MV-4-11 (cell line): ENCODE results near the gene RXRA.

ENCODE experiments used
- DNase-seq: peaks from one replicate; lab custom pipeline; 2025; lab: John Stamatoyannopoulos, UW

Gene RXRA

GRCh38 chr9:134355158-134355557, 28.9 kb downstream of the RXRA start:
- DNase-seq = no peak

DNA sequence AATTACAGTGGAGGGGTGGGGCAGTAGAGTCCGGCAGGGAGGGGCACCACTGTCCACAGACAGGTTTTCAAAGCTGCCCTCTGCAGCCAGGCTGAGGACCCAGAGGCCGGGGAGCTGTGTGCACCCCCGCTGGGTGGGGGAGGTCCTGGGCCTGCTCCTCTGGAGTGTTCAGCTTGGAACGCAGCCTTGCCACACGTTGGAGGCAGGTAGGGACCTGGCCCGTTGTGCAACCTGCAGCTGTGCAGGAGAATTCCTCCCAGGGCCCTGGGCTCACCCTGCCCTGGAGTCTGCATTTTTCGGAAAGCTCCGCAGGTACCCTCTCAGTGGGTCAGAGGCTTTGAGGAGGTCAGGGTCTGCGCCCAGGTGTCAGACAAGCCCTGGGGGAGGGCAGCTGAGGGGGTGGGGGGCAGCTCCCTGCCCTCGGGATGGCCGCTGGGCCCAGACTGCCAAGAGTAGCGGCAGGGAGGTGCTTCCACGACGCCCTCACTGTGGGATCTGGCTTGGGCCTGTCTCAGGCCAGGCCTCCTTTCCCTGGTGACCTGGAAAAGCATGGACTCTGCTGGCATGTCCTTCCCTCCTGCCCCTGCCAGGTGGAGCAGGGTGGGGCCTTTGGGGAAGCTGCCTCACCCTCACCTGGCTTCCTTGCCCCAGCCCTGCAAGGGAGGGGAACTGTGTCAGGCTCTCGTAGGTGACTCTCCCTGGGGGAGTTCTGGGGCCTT, 29.5 kb downstream of the RXRA start:
- no peak for DNase-seq

DNA sequence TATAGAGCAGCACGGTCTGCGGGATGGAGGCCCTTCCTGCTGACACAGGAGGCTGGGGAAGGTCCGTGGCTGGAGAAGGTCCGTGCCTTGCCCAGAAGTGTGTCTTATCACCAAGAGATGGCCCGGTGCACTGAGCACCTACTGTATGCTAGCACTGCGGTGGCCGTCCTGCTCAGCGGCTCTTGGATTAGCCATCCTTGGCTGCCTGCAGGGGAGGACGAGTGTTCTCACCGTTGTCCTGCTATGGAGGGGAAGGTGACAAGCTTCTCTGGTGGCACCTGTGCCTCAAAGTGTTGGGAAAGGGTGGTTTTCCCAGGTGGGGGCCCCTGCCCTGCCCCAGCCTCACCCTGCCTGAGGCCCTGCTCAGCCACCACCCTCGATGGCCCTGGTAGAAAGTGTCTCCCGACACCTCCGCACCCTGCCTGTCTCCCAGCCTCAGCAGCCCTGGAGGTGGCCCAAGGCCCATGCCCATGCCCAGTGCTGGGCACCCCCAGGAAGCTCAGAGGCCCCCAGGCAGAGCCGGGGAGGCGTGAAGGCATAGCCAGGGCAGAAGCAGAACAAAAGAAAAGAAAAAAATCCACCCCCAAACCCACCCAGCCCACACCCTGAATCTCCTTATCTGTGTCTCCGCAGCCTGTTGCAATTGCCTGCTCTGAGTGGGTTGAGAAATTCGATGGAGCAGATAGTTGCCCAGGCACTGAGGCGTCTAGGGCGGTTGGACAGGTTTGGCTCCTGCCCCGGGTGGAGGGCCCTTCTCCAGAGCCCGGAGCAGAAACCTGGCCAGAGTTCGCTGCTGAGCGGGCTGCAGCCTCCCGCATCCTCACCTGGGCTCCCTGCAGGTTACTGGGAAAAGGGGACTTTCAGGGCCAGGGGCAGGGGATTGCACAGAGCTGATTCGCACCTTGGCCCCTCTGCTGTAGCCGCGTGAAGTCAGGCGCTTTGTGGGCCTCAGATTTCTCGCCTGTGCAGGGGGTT, 30.5 kb downstream of the RXRA start:
- DNase-seq = no peak

- DNase-seq = no peak
Observed at GRCh38 chr9:134357631-134358025, 31.4 kb downstream of the RXRA start.

- DNase-seq = no peak
Observed at GRCh38 chr9:134358026-134358661, 31.9 kb downstream of the RXRA start.

- no peak for DNase-seq
Observed at GRCh38 chr9:134358662-134359319, 32.5 kb downstream of the RXRA start.

- DNase-seq = no peak
Observed at GRCh38 chr9:134359493-134360179, 33.4 kb downstream of the RXRA start.

DNA sequence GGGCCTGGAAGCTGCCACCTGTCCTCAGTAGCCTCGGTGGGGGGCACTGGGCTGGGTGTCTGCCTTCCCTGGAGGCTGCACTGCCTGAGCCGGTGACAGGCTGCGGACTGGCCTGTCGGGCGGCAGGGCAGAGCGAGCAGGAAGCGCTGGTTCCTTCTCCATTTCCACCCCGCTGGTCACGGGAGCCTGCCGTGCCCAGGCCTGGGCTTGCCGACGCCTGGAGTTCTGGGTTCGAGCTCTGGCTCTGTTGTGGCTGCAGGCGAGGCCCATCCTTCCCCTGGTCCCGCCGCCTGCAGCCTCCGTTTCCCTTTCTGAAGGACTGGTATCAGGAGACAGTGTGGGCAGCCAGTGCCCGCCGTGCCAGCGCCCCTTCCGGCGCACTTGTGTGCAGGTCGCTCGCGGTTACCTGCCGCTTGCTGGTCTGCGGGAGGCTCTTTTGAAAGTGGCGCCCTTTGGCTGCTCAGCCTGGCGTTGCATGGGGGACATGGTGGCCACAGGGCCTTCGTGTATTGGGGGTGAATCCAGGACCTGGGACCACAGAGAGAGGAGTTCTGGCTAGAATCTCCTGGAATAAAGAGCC, 34.0 kb downstream of the RXRA start:
- no peak for DNase-seq

GRCh38 chr9:134360897-134361296, 34.6 kb downstream of the RXRA start:
- DNase-seq = no peak

DNA sequence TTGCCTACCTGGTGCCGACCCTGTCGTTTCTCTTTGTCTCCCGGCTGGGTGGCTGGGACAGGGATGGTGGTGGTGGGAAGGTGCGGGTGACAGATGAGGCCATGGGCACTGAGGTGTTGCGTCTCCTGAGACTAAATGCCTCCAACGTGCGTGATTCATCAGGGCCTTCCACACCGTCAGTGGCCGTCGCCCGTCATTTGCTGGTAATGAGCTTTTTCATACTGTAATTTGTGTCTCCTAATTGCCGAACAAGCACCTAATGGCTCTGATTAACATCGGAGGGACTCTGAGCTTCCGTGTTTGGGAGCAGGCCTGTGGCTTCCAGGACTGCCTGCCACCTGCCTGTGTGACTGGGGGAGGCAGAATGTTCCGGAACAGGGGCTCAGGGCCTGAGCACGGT, 35.2 kb downstream of the RXRA start:
- DNase-seq = no peak

DNA sequence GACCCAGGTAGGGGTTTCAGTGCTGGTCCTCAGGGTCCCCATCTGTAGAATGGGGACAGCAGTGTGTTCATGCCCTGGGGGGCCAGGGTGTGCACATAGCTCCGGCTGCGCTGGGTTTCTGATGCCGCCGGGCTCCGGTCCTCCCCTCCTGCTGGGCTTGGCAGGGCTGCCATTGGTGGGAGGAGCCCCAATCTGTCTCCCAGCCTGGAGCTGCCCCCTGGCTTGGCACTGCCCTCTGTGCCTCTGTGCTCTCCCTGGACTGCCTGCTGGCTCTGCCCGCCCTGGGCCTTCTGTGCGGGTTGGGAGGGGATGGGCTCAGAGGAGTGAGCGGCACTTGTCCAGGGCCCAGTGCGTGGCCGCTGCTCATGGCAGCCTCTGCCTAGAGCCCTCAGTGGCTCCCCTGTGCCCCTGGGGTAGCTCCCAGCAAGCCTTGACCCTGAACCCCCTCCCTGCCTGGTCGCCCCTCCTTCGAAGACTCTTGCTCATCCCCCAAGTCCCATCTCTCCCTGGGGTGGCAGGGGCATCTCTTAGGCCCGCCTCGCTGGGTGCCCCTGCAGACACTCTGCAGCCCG, 35.7 kb downstream of the RXRA start:
- DNase-seq = no peak

DNA sequence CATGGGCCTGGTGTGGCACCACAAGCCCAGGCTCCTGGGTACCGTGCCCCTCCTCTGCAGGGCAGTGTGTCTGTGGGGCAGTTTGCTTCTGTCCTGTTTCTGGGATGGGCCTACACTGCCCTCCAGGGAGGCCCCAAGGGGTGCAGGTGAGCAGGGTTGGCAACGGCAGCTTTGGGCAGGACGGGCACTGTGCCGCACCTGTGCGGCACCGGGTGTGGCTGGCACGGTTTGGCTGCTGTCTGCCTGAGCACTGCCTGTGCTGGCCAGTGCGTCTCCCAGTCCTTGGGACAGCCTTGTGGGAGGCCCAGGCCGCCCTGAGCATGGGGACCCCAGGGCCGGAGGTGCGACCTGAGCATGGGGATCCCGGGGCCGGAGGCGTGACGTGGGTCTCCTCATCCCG, 37.2 kb downstream of the RXRA start:
- DNase-seq = no peak

DNA sequence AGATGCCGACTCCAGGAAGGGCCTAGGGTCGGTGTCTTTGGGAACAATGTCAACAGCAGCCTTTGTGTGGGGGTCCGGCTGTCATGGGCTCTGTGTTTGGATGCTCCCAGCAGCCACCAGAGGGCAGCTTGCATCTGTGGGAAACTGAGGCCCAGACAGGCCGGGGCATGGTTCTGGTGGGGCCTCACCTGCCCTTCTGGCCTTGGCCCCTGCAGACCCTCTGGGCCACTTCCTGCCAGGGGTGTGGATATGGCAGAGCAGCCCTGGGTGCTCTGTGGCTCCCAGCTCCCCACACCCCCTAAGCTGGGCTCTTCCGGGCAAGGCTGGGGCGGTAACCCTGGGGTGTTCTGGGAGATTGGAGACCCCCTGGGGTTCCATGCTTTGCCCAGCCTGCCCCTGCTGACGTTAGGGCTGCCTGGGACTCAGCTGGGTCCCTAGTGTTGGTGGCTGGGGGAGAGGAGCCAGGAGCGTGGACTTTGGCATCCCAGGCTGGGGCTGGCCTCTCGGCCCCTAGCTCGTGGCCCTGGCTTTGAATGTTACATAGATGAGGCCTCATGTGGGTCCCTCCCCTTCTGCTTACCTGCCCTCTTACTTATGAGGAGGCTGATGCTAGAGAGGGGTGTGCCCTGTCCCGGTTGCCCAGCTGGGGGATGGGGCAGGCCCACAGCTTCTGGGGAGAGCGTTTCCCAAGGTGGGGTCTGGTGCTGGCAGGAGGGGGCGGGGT, 38.3 kb downstream of the RXRA start:
- DNase-seq = no peak

DNA sequence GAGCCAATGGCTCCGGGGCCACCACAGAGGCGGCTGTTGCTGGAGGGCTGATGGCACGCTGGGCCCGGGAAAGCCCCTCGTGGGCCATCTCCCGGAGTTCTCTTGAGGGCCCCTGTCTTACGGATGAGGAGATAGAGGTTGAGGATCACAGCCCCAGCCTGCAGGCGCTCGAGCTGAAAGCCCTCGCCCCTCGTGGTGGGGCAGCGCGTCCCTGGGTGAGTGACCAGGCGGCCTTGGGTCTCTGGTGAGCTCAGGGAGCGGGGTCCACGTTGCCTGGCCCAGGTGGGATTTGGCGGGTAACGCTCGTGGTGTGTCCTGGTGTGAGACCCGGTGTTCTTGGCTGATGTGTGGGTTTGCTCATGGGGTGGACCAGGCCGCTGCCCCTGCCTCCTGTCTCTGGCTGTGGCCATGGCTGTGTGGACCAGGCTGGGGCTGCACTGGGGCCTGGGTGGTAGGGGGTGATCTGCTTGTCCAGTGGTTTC, 38.9 kb downstream of the RXRA start:
- DNase-seq = no peak

- DNase-seq = peak; percentile 43
Observed at GRCh38 chr9:134365791-134366222, 39.6 kb downstream of the RXRA start.

DNA sequence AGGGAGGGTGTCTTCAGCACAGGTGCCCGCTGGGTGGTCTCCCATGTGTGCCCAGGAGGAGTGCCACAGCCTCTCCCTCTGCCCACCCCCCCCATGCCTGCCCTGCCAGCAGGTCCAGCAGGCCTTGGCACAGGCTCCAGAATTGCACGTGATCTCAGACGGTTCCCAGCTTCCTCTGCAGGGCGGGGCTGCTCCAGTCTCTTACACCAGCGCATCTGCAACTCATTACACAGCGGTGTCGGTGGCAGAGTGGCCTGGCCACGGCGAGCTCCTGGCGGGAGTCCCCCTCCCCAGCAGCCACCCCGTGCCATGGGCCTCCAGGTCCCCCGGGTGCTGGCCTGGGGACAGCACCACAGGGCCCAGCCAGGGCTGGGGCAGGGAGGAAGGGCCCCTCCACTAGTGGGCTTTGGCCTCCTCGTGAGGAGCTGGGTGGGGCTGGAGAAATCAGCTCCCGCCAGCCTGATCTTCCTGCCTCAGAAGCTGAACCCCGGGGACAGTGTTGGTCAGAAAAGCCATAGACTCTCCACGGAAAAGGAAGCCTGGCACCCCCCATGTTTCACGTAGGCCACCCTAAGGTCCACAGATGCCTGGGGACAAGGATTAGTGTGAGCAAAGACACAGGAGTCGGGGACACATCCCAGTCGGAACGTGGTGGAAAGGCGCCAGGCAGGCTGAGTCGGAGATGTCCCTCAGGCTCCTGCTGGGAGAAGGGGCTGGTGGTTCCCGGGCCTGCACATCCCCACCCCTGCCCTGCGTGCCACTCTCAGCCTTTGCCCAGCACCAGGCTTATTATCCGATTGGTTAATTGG, 40.2 kb downstream of the RXRA start:
- DNase-seq = peak; percentile 61

DNA sequence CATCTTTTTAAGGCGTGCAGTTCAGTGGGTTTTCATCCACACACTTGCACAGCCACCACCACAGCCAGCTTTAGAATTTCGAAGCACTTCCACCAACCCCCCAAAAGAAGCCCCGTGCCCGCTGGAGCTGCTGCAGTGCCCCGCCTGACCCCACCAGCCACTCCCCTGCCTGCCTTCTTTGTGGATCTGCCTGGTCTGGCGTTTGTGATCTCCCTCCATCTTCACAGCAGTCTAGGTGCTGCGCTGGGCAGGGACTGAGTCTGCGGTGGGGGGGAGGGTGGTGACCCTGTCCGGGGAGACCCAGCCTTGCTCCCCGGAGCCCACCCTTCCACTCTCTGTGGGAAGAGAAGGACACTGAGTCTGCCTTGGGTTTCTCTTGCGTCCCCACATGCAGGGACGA, 40.8 kb downstream of the RXRA start:
- DNase-seq = no peak

DNA sequence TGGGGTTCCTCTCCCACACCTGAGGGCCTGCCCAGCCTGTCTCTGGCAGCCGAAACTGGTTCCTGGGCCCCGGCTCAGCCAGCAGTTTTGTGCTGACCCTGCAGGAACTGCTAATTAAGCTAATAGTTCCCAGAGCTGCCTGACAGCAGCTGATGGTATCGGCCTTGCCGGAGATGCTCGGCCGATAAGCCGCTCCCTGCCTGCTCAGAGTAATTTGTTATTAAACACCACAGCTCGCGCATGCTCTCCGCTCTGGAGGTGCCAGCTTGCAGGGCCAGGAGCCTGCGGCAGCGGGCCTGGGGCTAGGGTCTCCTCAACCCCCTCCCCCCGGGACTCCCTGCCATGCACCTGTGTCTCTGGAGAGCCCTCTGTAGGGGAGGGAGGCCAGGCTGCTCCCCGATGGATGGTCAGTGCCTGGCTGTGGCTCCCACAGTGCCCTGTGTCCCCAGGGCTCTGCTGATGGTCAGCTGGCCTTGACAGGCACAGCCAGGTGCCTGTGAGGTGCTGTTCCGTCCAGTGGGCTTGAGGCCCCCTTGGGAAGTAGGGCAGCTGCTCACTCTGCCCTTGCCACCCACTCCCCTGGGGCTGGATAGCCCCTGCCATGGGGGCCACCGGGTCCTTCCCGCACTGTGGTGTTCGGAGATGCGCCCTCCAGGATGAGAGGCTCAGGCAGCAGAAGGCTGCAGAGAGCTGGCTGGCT, 41.7 kb downstream of the RXRA start:
- DNase-seq = no peak
